ENCODE results near the gene CAMK1D. TPM values are rescaled to one million over a fixed set of nuclear protein-coding genes. Genes with fewer than 3 reads are reported as not detected.
A peak's percentile ranks its signal among the peaks of the same experiment; 100 is the strongest.

CAMK1D gene
- total and polyA plus RNA-seq, 11 donors = 1.4 to 16.0 (median 2.5) TPM

DNA sequence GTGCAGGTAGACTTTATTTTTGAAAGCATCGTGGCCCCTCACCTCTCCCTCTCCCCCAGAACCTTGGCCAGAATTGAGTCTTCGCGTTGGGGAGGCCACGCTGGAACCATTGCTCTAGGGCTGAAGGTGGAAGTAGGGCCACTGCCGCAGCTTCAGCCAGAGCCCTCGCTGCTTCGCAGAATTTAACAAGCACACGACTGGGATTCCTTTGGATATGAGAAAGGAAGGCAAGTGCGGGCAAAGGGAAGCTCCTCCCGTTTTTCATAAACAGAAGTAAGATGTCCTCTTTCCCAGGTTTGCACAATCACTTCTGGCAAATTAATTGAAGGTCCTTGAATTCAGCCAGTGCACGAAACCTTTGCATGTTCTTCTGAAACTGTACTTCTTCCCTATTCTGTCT lies 484.1 kb downstream of the CAMK1D start:
- intact Hi-C loops (cut with DNase I) = no loop called here
- DNase-seq = no peak
- H3K36me3 ChIP-seq = peaks cover 0 to 14% (median 0%) of the 10 kb centered on the region in 9 donors
- no peak for ATAC-seq
- H3K27me3 ChIP-seq = no peaks in the 10 kb centered on the region
- H3K4me3 ChIP-seq = no peak overlapping the region
- no peaks in the 10 kb centered on the region for H3K4me1 ChIP-seq
- TF ChIP-seq, protein P1, sequence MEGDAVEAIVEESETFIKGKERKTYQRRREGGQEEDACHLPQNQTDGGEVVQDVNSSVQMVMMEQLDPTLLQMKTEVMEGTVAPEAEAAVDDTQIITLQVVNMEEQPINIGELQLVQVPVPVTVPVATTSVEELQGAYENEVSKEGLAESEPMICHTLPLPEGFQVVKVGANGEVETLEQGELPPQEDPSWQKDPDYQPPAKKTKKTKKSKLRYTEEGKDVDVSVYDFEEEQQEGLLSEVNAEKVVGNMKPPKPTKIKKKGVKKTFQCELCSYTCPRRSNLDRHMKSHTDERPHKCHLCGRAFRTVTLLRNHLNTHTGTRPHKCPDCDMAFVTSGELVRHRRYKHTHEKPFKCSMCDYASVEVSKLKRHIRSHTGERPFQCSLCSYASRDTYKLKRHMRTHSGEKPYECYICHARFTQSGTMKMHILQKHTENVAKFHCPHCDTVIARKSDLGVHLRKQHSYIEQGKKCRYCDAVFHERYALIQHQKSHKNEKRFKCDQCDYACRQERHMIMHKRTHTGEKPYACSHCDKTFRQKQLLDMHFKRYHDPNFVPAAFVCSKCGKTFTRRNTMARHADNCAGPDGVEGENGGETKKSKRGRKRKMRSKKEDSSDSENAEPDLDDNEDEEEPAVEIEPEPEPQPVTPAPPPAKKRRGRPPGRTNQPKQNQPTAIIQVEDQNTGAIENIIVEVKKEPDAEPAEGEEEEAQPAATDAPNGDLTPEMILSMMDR (IDR thresholded peaks at IDR 0.05) = no peak
- no peak for TF ChIP-seq POLR2A (IDR thresholded peaks at IDR 0.05)
- 88 to 93% (median 89%) methylated on average over 11 of the region's 11 CpGs for WGBS, 4 donors
- H3K9me3 ChIP-seq = no peaks in the 10 kb centered on the region
- H3K27ac ChIP-seq = no peak overlapping the region

DNA sequence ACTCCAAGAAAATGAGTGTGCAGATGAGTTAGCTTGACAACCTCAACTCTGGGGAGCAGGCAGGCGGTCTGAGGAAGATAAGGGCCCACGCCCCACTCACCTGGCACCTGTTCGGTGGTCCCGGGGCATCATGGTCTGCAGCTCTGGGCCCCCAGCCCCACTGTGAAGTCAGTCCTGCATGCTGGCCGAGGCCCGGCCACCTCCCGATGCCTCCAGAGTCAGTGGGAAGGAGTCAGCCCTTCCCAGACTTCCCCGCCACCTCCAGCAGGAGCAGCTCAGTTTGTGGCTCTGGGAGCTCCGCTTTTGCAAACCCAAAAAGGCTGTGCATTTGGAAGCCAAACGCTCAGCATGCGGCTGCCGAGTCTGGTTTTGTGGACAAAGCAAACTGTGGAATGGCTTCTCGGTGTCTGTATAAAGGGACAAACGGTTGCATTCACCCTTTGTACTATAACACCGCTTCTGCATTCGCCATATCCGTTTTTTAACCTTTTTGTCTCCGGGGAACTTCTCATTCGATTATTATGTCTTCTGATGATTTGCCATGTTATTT lies 484.8 kb downstream of the CAMK1D start:
- no peak for TF ChIP-seq POLR2A (IDR thresholded peaks at IDR 0.05)
- TF ChIP-seq, protein P1 (IDR thresholded peaks at IDR 0.05) = no peak
- intact Hi-C loops (cut with DNase I) = no loop called here
- no peak overlapping the region for H3K27ac ChIP-seq
- 89 to 94% (median 91%) methylated on average over 17 to 19 of the region's 19 CpGs for WGBS, 4 donors
- H3K4me1 ChIP-seq = peaks cover 0 to 1% (median 0%) of the 10 kb centered on the region in 12 donors
- no peak overlapping the region for H3K4me3 ChIP-seq
- H3K27me3 ChIP-seq = no peaks in the 10 kb centered on the region
- H3K9me3 ChIP-seq = no peaks in the 10 kb centered on the region
- no peak for ATAC-seq
- no peak for DNase-seq
- peaks cover 0 to 8% (median 0%) of the 10 kb centered on the region in 9 donors for H3K36me3 ChIP-seq

DNA sequence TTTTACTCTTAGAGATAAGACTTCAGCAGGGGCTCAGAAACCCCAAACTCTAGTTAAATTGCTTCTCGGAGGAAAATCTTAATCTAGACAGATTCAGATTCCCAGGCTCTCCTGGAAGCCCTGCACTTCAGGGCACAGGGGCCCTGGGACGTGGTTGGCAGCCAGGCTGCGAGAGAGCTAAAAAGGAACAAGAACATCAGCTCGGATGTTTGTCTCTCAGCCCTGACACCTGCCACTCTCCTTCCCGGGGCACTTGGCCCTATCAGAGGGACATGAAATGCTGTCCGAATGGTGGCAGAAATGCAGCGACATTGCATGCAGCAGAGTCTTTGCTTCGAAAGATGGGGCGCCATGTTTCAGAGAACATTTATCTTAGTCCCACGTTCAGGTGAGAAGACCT lies 485.4 kb downstream of the CAMK1D start:
- no peaks in the 10 kb centered on the region for H3K9me3 ChIP-seq
- peaks cover 0 to 7% (median 0%) of the 10 kb centered on the region in 9 donors for H3K36me3 ChIP-seq
- ATAC-seq (no peak), DNase-seq (no peak)
- no peak for TF ChIP-seq POLR2A (IDR thresholded peaks at IDR 0.05)
- H3K4me1 ChIP-seq = peaks cover 0 to 6% (median under 1%) of the 10 kb centered on the region in 12 donors
- 56 to 69% (median 65%) methylated on average over 10 of the region's 10 CpGs for WGBS, 4 donors
- H3K4me3 ChIP-seq = no peak overlapping the region
- intact Hi-C loops (cut with DNase I) = no loop called here
- no peak overlapping the region for H3K27ac ChIP-seq
- H3K27me3 ChIP-seq = no peaks in the 10 kb centered on the region

DNA sequence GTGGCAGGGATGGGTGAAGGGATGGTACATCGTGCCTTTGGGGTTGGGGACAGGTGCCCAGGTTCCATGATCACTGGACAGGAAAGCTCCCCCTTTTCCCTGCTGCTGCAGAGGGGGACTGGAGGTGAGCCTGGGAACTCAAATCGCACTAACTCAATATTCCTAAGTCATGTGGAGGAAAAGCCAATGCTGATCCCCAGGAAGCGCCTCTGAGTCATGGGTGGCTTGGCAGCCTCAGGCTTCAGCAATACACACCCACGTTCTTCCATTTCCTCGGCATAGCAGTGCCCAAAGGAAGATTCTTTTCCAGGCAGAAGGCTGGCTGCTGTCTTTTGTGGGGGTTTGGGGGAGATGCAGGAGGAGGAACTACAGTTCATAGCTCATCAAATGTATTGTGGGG lies 486.4 kb downstream of the CAMK1D start:
- H3K27ac ChIP-seq = no peak overlapping the region
- no peak for DNase-seq
- TF ChIP-seq, protein P1 (IDR thresholded peaks at IDR 0.05) = no peak
- no peak for TF ChIP-seq POLR2A (IDR thresholded peaks at IDR 0.05)
- WGBS, 4 donors = 64 to 76% (median 70%) methylated on average over 5 of the region's 5 CpGs
- H3K9me3 ChIP-seq = no peaks in the 10 kb centered on the region
- H3K36me3 ChIP-seq = no peaks in the 10 kb centered on the region
- H3K4me1 ChIP-seq = peaks cover 0 to 15% (median 8%) of the 10 kb centered on the region in 12 donors
- H3K27me3 ChIP-seq = no peaks in the 10 kb centered on the region
- H3K4me3 ChIP-seq = no peak overlapping the region
- peak in 1 of 4 donors; percentile 44 for ATAC-seq
- intact Hi-C loops (cut with DNase I) = no loop called here

DNA sequence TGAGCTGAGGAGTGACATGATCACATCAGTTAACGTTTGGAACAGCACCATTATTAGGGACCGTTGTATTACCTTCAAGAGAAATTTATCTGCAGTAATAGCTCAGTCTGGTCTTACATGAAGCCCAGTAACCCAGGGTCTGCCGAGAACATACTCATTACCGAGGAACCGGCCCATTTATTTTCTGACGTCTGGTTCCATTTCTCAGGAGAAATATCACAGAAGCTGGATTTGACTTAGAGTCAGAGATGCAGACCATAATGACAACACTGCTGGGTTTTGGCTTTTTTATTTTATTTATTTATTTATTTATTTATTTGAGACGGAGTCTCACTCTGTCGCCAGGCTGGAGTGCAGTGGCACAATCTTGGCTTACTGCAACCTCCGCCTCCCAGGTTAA lies 489.0 kb downstream of the CAMK1D start:
- H3K9me3 ChIP-seq = no peaks in the 10 kb centered on the region
- intact Hi-C loops (cut with DNase I) = no loop called here
- no peak for DNase-seq
- TF ChIP-seq, protein P1 (IDR thresholded peaks at IDR 0.05) = no peak
- TF ChIP-seq POLR2A (IDR thresholded peaks at IDR 0.05) = no peak
- H3K27me3 ChIP-seq = no peaks in the 10 kb centered on the region
- WGBS, 4 donors = 68 to 91% (median 82%) methylated on average over 9 of the region's 9 CpGs
- H3K27ac ChIP-seq = no peak overlapping the region
- H3K36me3 ChIP-seq = no peaks in the 10 kb centered on the region
- ATAC-seq = no peak
- no peak overlapping the region for H3K4me3 ChIP-seq
- peaks cover 0 to 18% (median 8%) of the 10 kb centered on the region in 12 donors for H3K4me1 ChIP-seq

Data from heart left ventricle (tissue), 16 donors.